SK-N-SH (cell line): ENCODE data around the gene KLHL17. TPM values are rescaled to one million over a fixed set of nuclear protein-coding genes. Genes with fewer than 3 reads are reported as not detected.
"Not testable (repeated sequence)": the region's sequence is repeated elsewhere in the genome, so short reads cannot be mapped to it uniquely, and the experiment has no call there.

Experiments
- CTCF ChIA-PET: fragments of 300-600, 350-600 bp; formaldehyde crosslinking; extraction: SDS; loops from one replicate; lab custom pipeline; 2021; lab: Yijun Ruan, JAX
- POLR2A ChIA-PET: fragments of 350-600 bp; sonication (Branson Sonifier 250); formaldehyde crosslinking; extraction: SDS; loops from one replicate; lab custom pipeline; 2020; ENCODE audit warnings: antibody characterized with exemption, inconsistent platforms; lab: Yijun Ruan, JAX
- DNase-seq: peaks from one replicate; pipeline ENCODE4 v3.0.0; 2012
- H2AFZ ChIP-seq: fragments of 200-600 bp; sonication (generic); 2 replicates; pipeline ENCODE4 v1.8.1; 2016; ENCODE audit warnings: antibody characterized with exemption, mild to moderate bottlenecking, low read depth
- H3F3A ChIP-seq: fragments of 200-600 bp; sonication (generic); replicated peaks from 2 replicates; pipeline ENCODE3; 2016; ENCODE audit warnings: antibody characterized with exemption, mild to moderate bottlenecking; ENCODE audit not compliant: insufficient read depth
- H3K27ac ChIP-seq, 2 experiments: fragments of 200-500 bp in 1 of 2; fragments of 200-600 bp in 1 of 2; sonication (Bioruptor generic) in 1 of 2; sonication (generic), shearing (Covaris generic) in 1 of 2; 2 replicates each; pipeline versions ENCODE4 v1.5.1 to v1.6.1; 2014 to 2016; ENCODE audit warnings: low read depth in 2 of 2, inconsistent platforms in 1 of 2, low read length in 1 of 2, mild to moderate bottlenecking in 1 of 2, mixed read lengths in 1 of 2
- H3K27me3 ChIP-seq: fragments of 200-600 bp; sonication (generic), shearing (Covaris generic); 2 replicates; pipeline ENCODE4 v1.6.1; 2016; ENCODE audit warnings: mixed run types; ENCODE audit not compliant: insufficient read depth
- H3K36me3 ChIP-seq, 2 experiments: fragments of 200-500 bp in 1 of 2; fragments of 200-600 bp in 1 of 2; sonication (Bioruptor generic) in 1 of 2; sonication (generic) in 1 of 2; replicated peaks in 1 of 2; 2 replicates each; pipeline versions ENCODE3 to v1.5.1; 2014 to 2016; ENCODE audit warnings: low read length in 1 of 2, mild to moderate bottlenecking in 1 of 2; ENCODE audit not compliant: insufficient read depth in 2 of 2, control insufficient read depth in 1 of 2
- H3K4me1 ChIP-seq, 2 experiments: fragments of 200-500 bp in 1 of 2; fragments of 200-600 bp in 1 of 2; sonication (Bioruptor generic) in 1 of 2; sonication (generic), shearing (Covaris generic) in 1 of 2; 2 replicates each; pipeline versions ENCODE4 v1.5.1 to v1.6.1; 2014 to 2016; ENCODE audit warnings: low read depth in 1 of 2, low read length in 1 of 2, mixed run types in 1 of 2; ENCODE audit not compliant: insufficient read depth in 2 of 2, control insufficient read depth in 1 of 2
- H3K4me2 ChIP-seq: fragments of 200-600 bp; sonication (generic), shearing (Covaris generic); 2 replicates; pipeline ENCODE4 v1.6.1; 2017; ENCODE audit warnings: mixed run types
- H3K4me3 ChIP-seq, 2 experiments: fragments of 200-500 bp in 1 of 2; fragments of 200-600 bp in 1 of 2; sonication (Bioruptor generic) in 1 of 2; sonication (generic), shearing (Covaris generic) in 1 of 2; 2 replicates each; pipeline versions ENCODE4 v1.5.1 to v1.8.1; 2014 to 2016; ENCODE audit warnings: low read depth in 2 of 2, inconsistent platforms in 1 of 2, low read length in 1 of 2, mild to moderate bottlenecking in 1 of 2, mixed read lengths in 1 of 2, moderate library complexity in 1 of 2
- H3K79me2 ChIP-seq: fragments of 200-600 bp; sonication (generic); 2 replicates; pipeline ENCODE4 v1.8.1; 2017; ENCODE audit warnings: mild to moderate bottlenecking; ENCODE audit not compliant: insufficient read depth
- H3K9ac ChIP-seq: fragments of 200-600 bp; sonication (generic); 2 replicates; pipeline ENCODE4 v1.6.1; 2017; ENCODE audit warnings: mixed run types
- H3K9me2 ChIP-seq: fragments of 200-600 bp; sonication (generic); 2 replicates; pipeline ENCODE4 v1.6.1; 2017; ENCODE audit warnings: mixed run types
- H3K9me3 ChIP-seq: fragments of 200-600 bp; sonication (generic); 2 replicates; pipeline ENCODE4 v1.6.1; 2017; ENCODE audit warnings: mixed run types, mild to moderate bottlenecking, moderate library complexity
- H4K20me1 ChIP-seq: fragments of 200-600 bp; sonication (generic); 2 replicates; pipeline ENCODE4 v1.6.1; 2017; ENCODE audit warnings: mild to moderate bottlenecking, mixed run types; ENCODE audit not compliant: insufficient read depth
- CHD2 ChIP-seq: fragments of 150-350 bp; IDR thresholded peaks from 2 replicates; pipeline ENCODE4 v1.6.1; 2018; ENCODE audit warnings: low read length; ENCODE audit not compliant: partially characterized antibody
- FOXJ3 ChIP-seq: sonication (generic); formaldehyde crosslinking; IDR thresholded peaks from 2 replicates; pipeline ENCODE4 v1.5.1; 2020; ENCODE audit warnings: mild to moderate bottlenecking, missing genetic modification reagents
- GATA2 ChIP-seq: sonication (generic); formaldehyde crosslinking; IDR thresholded peaks from 2 replicates; pipeline ENCODE4 v1.5.0; 2020; ENCODE audit warnings: mild to moderate bottlenecking, missing genetic modification reagents
- IRF3 ChIP-seq: fragments of 150-350 bp; IDR thresholded peaks from 2 replicates; pipeline ENCODE4 v1.6.1; 2016; ENCODE audit warnings: mild to moderate bottlenecking, low read depth, low read length
- JUND ChIP-seq: IDR thresholded peaks from 2 replicates; pipeline ENCODE4 v1.4.0; 2012
- MEF2A ChIP-seq: IDR thresholded peaks from 2 replicates; pipeline ENCODE4 v1.4.0; 2012; ENCODE audit warnings: low read depth, borderline replicate concordance
- MXI1 ChIP-seq: IDR thresholded peaks from 2 replicates; pipeline ENCODE4 v1.6.1; 2012; ENCODE audit warnings: mild to moderate bottlenecking, low read depth, low read length, improper control_type of control experiment
- RCOR1 ChIP-seq: fragments of 150-350 bp; IDR thresholded peaks from 2 replicates; pipeline ENCODE4 v1.6.1; 2017; ENCODE audit warnings: antibody characterized with exemption, low read length
- SIN3A ChIP-seq: IDR thresholded peaks from 2 replicates; pipeline ENCODE4 v1.6.1; 2012; ENCODE audit warnings: low read depth, mild to moderate bottlenecking, low read length, moderate library complexity, borderline replicate concordance
- USF2 ChIP-seq: fragments of 150-350 bp; IDR thresholded peaks from 2 replicates; pipeline ENCODE4 v1.6.1; 2017; ENCODE audit warnings: antibody characterized with exemption, low read length, low read depth, borderline replicate concordance
- YY1 ChIP-seq: IDR thresholded peaks from 2 replicates; pipeline ENCODE4 v1.4.0; 2012; ENCODE audit warnings: low read depth, mild to moderate bottlenecking
- WGBS: methylation state at CpG from one replicate; pipeline ENCODE4 v1.1.6; 2017; ENCODE audit warnings: low lambda C conversion rate; 5-methylcytosine and 5-hydroxymethylcytosine counted together
- polyA plus RNA-seq, 3 experiments: library from polyadenylated mRNA; depleted of rRNA; stranded (reverse); fragments of >200 nt; gene quantifications; 2 replicates each; pipeline ENCODE4 v1.2.3, GENCODE V29; 2012
- TF ChIP-seq, protein P1 (sequence below): fragments of 200-600 bp; sonication (generic); IDR thresholded peaks from 2 replicates; pipeline ENCODE4 v1.6.1; 2017; ENCODE audit warnings: antibody characterized with exemption, mild to moderate bottlenecking, moderate library complexity
- TF ChIP-seq, protein P2 (sequence below): IDR thresholded peaks from 2 replicates; pipeline ENCODE4 v1.4.0; 2012; ENCODE audit warnings: low read depth, borderline replicate concordance

The KLHL17 gene
- polyA plus RNA-seq, 1 of the 3 experiments (the other 2 are of a cell fraction), result 27.3 TPM

GRCh38 chr1:1006305-1007159, 46.1 kb downstream of the KLHL17 start:
- WGBS, result 87% methylated on average over 15 of the region's 37 CpGs
- CTCF ChIA-PET, result interaction anchor here (1.1 to 5.8 kb wide), 10 partner anchors 9 to 58 kb away, joined by 4 to 44 read pairs (median 9); partner anchors contain the start of gene ISG15
- H2AFZ ChIP-seq, result no peak overlapping the region

DNA sequence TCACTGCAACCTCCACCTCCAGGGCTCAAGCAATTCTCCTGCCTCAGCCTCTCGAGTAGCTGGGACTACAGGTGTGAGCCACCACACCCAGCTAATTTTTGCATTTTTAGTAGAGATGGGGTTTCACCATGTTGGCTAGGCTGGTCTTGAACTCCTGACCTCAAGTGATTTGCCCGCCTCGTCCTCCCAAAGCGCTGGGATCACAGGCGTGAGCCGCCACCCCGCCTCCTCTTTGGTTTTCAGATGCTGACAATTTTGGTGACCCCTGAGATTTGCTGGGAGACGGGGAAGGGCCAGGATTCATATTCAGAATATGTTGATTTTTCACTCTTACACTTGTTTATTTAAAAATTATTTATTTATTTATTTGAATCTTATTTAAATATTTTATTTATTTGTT, 49.7 kb downstream of the KLHL17 start:
- H3K4me1 ChIP-seq, result peaks cover 0 to 25% of the 10 kb centered on the region in 2 experiments; a peak in 1 of 4 replicates
- H3K79me2 ChIP-seq, H3K27ac ChIP-seq, H3K9ac ChIP-seq, H3K27me3 ChIP-seq, H3F3A ChIP-seq, H3K9me3 ChIP-seq, H4K20me1 ChIP-seq, H3K4me2 ChIP-seq, H2AFZ ChIP-seq, H3K4me3 ChIP-seq, POLR2A ChIA-PET, H3K9me2 ChIP-seq, H3K36me3 ChIP-seq, DNase-seq: not testable (repeated sequence)
- CTCF ChIA-PET, result interaction anchor here (1.0 to 2.2 kb wide), 3 partner anchors 8 to 26 kb away, joined by 3 to 11 read pairs (median 3); no protein-coding TSS in a partner anchor
- WGBS, result 92% methylated on average over 8 of the region's 8 CpGs

More at GRCh38 chr1:1006305-1007159, 46.1 kb downstream of the KLHL17 start:
- Histone ChIP-seq H3K79me2 (no peaks in the 10 kb centered on the region), H3K27me3 (no peaks in the 10 kb centered on the region), H4K20me1 (no peaks in the 10 kb centered on the region), H3K4me2 (no peak overlapping the region), H3K4me3 (no peak overlapping the region), H3K27ac (peak overlapping the region in 1 of 2 experiments; percentile 98; a peak in 2 of 4 replicates), H3F3A (no peaks in the 10 kb centered on the region), H3K9me2 (no peaks in the 10 kb centered on the region), H3K9ac (no peak overlapping the region), H3K36me3 (no peaks in the 10 kb centered on the region), H3K9me3 (no peaks in the 10 kb centered on the region), H3K4me1 (peaks cover 0 to 37% of the 10 kb centered on the region in 2 experiments; a peak in 1 of 4 replicates)
- TF ChIP-seq FOXJ3, result no peak
- TF ChIP-seq IRF3, result no peak
- POLR2A ChIA-PET, result interaction anchor here (1.1 kb wide), 1 partner anchor 53 kb away, joined by 3 read pairs; no protein-coding TSS in a partner anchor
- peak; percentile 29 for DNase-seq

- Histone ChIP-seq H3K4me1 (peaks cover 0 to 12% of the 10 kb centered on the region in 2 experiments; a peak in 1 of 4 replicates), H3K27ac (no peak overlapping the region), H3K36me3 (no peaks in the 10 kb centered on the region), H3K9me2 (no peaks in the 10 kb centered on the region), H3F3A (no peaks in the 10 kb centered on the region), H3K27me3 (no peaks in the 10 kb centered on the region), H3K9ac (no peak overlapping the region), H3K79me2 (no peaks in the 10 kb centered on the region), H3K4me3 (no peak overlapping the region), H3K4me2 (no peak overlapping the region), H2AFZ (no peak overlapping the region), H3K9me3 (no peaks in the 10 kb centered on the region), H4K20me1 (no peaks in the 10 kb centered on the region)
- POLR2A ChIA-PET, result no interaction called here
- CTCF ChIA-PET, result interaction anchor here (2.2 kb wide), 1 partner anchor 10 kb away, joined by 11 read pairs; no protein-coding TSS in a partner anchor
- WGBS, result 79% methylated on average over 14 of the region's 14 CpGs
- no peak for DNase-seq
- TF ChIP-seq YY1 (no peak), CHD2 (no peak), GATA2 (CRISPR knock-in tag) (no peak), USF2 (no peak), MXI1 (no peak), JUND (no peak), SIN3A (no peak), MEF2A (no peak), RCOR1 (no peak)
- TF ChIP-seq, protein P1, sequence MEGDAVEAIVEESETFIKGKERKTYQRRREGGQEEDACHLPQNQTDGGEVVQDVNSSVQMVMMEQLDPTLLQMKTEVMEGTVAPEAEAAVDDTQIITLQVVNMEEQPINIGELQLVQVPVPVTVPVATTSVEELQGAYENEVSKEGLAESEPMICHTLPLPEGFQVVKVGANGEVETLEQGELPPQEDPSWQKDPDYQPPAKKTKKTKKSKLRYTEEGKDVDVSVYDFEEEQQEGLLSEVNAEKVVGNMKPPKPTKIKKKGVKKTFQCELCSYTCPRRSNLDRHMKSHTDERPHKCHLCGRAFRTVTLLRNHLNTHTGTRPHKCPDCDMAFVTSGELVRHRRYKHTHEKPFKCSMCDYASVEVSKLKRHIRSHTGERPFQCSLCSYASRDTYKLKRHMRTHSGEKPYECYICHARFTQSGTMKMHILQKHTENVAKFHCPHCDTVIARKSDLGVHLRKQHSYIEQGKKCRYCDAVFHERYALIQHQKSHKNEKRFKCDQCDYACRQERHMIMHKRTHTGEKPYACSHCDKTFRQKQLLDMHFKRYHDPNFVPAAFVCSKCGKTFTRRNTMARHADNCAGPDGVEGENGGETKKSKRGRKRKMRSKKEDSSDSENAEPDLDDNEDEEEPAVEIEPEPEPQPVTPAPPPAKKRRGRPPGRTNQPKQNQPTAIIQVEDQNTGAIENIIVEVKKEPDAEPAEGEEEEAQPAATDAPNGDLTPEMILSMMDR, result no peak
- TF ChIP-seq, protein P2, sequence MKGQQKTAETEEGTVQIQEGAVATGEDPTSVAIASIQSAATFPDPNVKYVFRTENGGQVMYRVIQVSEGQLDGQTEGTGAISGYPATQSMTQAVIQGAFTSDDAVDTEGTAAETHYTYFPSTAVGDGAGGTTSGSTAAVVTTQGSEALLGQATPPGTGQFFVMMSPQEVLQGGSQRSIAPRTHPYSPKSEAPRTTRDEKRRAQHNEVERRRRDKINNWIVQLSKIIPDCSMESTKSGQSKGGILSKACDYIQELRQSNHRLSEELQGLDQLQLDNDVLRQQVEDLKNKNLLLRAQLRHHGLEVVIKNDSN, result no peak
Observed at GRCh38 chr1:1011396-1011949, 51.1 kb downstream of the KLHL17 start.
